IMR-90 (cell line): ENCODE data around the gene FLII.

Experiments used
- CEBPB ChIP-seq: IDR thresholded peaks from 2 replicates; pipeline ENCODE4 v1.6.1; 2012; ENCODE audit warnings: low read depth, low read length, improper control_type of control experiment
- FOS ChIP-seq: fragments of 150-350 bp; IDR thresholded peaks from 2 replicates; pipeline ENCODE4 v1.6.1; 2016; ENCODE audit warnings: low read depth, low read length
- POLR2A ChIP-seq: IDR thresholded peaks from 2 replicates; pipeline ENCODE4 v1.6.1; 2012; ENCODE audit warnings: mild to moderate bottlenecking, low read depth, low read length
- SMC3 ChIP-seq: fragments of 150-350 bp; IDR thresholded peaks from 2 replicates; pipeline ENCODE4 v1.6.1; 2016; ENCODE audit warnings: low read depth, mild to moderate bottlenecking, antibody characterized with exemption, low read length, moderate library complexity
- TF ChIP-seq, protein P1 (sequence below): conservative IDR thresholded peaks from 2 replicates; pipeline ENCODE4 v1.5.1; 2012; ENCODE audit warnings: mild to moderate bottlenecking, low read depth, low read length, improper control_type of control experiment

DNA sequence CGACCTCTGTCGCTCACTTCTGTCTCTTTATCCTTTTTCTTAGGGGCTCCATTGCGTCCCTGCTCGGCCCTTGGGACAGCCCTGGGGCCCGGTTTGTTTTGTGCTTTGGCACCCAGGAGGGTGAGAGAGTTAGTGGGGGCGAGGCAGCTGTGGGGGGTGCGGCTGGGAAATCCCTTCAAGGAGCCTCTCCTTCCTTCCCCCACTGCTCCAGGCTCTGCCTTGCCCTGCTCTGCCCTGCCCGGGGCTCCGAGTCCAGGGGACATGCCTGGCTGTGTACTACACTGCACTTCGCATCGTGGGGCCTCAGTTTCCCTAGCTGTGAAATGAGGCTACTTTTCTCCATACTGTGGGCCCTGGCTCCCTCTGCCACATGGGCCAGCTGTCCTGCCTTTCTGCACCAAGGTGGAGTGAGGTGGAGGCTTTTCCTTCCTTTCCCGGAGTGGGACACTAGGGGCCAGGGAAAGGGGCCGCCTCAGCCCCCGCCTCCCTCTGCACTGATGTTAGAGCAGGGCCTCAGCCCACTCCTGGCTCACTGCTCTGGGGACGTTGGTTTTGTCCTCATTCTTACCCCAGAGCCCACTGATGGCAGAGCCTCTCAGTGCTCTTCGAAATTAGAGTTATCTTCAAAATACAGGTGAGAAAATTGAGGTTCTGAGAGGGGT is 32.1 kb downstream of the FLII start:
- TF ChIP-seq SMC3 (no peak), CEBPB (no peak), POLR2A (no peak), FOS (no peak)
- TF ChIP-seq, protein P1, sequence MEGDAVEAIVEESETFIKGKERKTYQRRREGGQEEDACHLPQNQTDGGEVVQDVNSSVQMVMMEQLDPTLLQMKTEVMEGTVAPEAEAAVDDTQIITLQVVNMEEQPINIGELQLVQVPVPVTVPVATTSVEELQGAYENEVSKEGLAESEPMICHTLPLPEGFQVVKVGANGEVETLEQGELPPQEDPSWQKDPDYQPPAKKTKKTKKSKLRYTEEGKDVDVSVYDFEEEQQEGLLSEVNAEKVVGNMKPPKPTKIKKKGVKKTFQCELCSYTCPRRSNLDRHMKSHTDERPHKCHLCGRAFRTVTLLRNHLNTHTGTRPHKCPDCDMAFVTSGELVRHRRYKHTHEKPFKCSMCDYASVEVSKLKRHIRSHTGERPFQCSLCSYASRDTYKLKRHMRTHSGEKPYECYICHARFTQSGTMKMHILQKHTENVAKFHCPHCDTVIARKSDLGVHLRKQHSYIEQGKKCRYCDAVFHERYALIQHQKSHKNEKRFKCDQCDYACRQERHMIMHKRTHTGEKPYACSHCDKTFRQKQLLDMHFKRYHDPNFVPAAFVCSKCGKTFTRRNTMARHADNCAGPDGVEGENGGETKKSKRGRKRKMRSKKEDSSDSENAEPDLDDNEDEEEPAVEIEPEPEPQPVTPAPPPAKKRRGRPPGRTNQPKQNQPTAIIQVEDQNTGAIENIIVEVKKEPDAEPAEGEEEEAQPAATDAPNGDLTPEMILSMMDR: no peak
